ENCODE results near the gene QSER1.

DNA sequence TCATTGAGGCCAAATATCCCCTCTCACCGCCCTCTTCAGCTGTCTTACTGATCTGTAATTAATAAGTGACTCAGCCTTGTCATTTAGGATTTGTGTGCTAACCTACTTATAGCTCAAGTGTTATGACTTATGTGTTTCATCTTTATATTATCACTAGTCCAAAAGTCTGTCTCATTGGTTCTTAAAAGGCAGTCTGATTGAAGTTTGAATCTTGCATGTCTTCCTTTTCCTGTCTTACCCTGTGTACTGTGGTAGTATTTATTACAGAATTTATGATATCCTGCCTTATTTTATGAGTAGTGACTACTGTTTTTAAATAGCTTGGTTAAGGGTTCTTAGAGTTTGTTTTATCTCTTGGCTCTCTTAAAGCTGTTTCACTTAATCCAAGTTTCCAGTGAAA is 129.3 kb downstream of the QSER1 start:
- TF ChIP-seq, protein P1, sequence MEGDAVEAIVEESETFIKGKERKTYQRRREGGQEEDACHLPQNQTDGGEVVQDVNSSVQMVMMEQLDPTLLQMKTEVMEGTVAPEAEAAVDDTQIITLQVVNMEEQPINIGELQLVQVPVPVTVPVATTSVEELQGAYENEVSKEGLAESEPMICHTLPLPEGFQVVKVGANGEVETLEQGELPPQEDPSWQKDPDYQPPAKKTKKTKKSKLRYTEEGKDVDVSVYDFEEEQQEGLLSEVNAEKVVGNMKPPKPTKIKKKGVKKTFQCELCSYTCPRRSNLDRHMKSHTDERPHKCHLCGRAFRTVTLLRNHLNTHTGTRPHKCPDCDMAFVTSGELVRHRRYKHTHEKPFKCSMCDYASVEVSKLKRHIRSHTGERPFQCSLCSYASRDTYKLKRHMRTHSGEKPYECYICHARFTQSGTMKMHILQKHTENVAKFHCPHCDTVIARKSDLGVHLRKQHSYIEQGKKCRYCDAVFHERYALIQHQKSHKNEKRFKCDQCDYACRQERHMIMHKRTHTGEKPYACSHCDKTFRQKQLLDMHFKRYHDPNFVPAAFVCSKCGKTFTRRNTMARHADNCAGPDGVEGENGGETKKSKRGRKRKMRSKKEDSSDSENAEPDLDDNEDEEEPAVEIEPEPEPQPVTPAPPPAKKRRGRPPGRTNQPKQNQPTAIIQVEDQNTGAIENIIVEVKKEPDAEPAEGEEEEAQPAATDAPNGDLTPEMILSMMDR (IDR thresholded peaks at IDR 0.05): no peak
- TF ChIP-seq POLR2A (IDR thresholded peaks at IDR 0.05): no peak
- TF ChIP-seq POLR2AphosphoS5 (IDR thresholded peaks at IDR 0.05): no peak

Data from sigmoid colon (tissue), 4 donors.